ENCODE data around the gene KCNK13. TPM values are rescaled to one million over a fixed set of nuclear protein-coding genes. Genes with fewer than 3 reads are reported as not detected.
A peak's percentile ranks its signal among the peaks of the same experiment; 100 is the strongest.
"Not testable (repeated sequence)": the region's sequence is repeated elsewhere in the genome, so short reads cannot be mapped to it uniquely, and the experiment has no call there.

KCNK13 gene
- total and polyA plus RNA-seq, 2 experiments from 2014 or later = 0.48 to 1.1 TPM

DNA sequence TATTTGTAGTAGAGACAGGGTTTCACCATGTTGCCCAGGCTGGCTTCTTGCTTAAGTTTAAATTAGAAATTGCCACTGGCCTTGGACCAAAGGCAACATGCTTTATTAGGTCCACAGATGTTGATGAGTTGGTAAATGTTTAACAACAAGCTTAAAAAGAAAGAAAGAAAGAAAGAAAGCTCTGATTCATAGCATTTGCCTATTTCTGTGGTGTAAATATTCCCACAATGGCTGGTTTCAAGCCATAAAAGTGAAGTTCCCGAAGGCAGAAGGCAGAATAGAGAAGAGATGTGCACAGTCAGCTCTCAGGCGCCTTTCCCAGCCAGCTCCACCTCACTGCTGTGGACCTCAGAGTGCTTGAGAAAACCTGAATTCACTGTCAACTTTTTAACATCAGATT, 26.4 kb downstream of the KCNK13 start:
- Histone ChIP-seq H3K36me3 (no peaks in the 10 kb centered on the region), H3K4me1 (ENCODE audit: low read depth) (no peaks in the 10 kb centered on the region), H3K27me3 (no peaks in the 10 kb centered on the region), H3K4me3 (no peak overlapping the region), H3K27ac (no peak overlapping the region), H3K9me3 (ENCODE audit: low read depth) (no peaks in the 10 kb centered on the region)
- no peak for DNase-seq (ENCODE audit: low read depth in 1 of 2, low spot score in 1 of 2)
- TF ChIP-seq, protein P1, sequence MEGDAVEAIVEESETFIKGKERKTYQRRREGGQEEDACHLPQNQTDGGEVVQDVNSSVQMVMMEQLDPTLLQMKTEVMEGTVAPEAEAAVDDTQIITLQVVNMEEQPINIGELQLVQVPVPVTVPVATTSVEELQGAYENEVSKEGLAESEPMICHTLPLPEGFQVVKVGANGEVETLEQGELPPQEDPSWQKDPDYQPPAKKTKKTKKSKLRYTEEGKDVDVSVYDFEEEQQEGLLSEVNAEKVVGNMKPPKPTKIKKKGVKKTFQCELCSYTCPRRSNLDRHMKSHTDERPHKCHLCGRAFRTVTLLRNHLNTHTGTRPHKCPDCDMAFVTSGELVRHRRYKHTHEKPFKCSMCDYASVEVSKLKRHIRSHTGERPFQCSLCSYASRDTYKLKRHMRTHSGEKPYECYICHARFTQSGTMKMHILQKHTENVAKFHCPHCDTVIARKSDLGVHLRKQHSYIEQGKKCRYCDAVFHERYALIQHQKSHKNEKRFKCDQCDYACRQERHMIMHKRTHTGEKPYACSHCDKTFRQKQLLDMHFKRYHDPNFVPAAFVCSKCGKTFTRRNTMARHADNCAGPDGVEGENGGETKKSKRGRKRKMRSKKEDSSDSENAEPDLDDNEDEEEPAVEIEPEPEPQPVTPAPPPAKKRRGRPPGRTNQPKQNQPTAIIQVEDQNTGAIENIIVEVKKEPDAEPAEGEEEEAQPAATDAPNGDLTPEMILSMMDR (IDR thresholded peaks at IDR 0.05; ENCODE audit: low read depth, low read length) = no peak

GRCh38 chr14:90089486-90089885, 27.7 kb downstream of the KCNK13 start:
- not testable (repeated sequence) for H3K36me3 ChIP-seq; H3K27ac ChIP-seq; DNase-seq (ENCODE audit: low read depth in 1 of 2, low spot score in 1 of 2); H3K4me1 ChIP-seq (ENCODE audit: low read depth); H3K4me3 ChIP-seq; H3K27me3 ChIP-seq; H3K9me3 ChIP-seq (ENCODE audit: low read depth)

GRCh38 chr14:90091393-90091792, 29.6 kb downstream of the KCNK13 start:
- Histone ChIP-seq H3K36me3 (no peaks in the 10 kb centered on the region), H3K27ac (no peak overlapping the region), H3K4me1 (ENCODE audit: low read depth) (no peaks in the 10 kb centered on the region), H3K4me3 (no peak overlapping the region), H3K27me3 (no peaks in the 10 kb centered on the region), H3K9me3 (ENCODE audit: low read depth) (no peaks in the 10 kb centered on the region)
- TF ChIP-seq, protein P1 (IDR thresholded peaks at IDR 0.05; ENCODE audit: low read depth, low read length) = no peak
- peak in 1 of 2 donors; percentile 89 for DNase-seq (ENCODE audit: low read depth in 1 of 2, low spot score in 1 of 2)

GRCh38 chr14:90093942-90094595, 32.3 kb downstream of the KCNK13 start:
- H3K9me3 ChIP-seq (ENCODE audit: low read depth) = no peaks in the 10 kb centered on the region
- TF ChIP-seq, protein P1 (IDR thresholded peaks at IDR 0.05; ENCODE audit: low read depth, low read length) = no peak
- no peak overlapping the region for H3K27ac ChIP-seq
- H3K4me1 ChIP-seq (ENCODE audit: low read depth) = no peaks in the 10 kb centered on the region
- H3K4me3 ChIP-seq = no peak overlapping the region
- DNase-seq (ENCODE audit: low read depth in 1 of 2, low spot score in 1 of 2) = peak in 1 of 2 donors; percentile 74
- no peaks in the 10 kb centered on the region for H3K27me3 ChIP-seq
- H3K36me3 ChIP-seq = no peaks in the 10 kb centered on the region

DNA sequence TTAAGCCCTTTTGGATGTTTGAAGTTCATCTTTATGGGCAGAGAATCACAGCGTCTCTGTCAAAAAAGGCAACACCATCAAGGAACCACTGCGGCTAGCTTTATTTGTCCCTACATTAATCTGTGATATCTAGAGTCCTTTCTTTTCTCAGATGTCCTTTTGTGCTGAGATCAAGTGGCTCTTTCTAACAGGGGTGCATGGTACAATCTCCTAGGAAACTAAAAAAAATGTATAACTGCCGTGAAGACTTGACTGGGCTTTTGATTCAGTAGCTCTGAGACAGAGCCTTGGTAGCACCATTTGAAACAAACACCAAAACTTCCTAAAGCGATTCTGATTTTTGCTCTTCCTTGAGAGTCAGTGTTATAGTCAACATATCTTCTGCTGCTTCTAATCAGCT, 33.3 kb downstream of the KCNK13 start:
- Histone ChIP-seq H3K36me3 (no peaks in the 10 kb centered on the region), H3K27me3 (no peaks in the 10 kb centered on the region), H3K4me1 (ENCODE audit: low read depth) (no peaks in the 10 kb centered on the region), H3K27ac (no peak overlapping the region), H3K9me3 (ENCODE audit: low read depth) (no peaks in the 10 kb centered on the region), H3K4me3 (no peak overlapping the region)
- TF ChIP-seq, protein P1 (IDR thresholded peaks at IDR 0.05; ENCODE audit: low read depth, low read length) = no peak
- DNase-seq (ENCODE audit: low read depth in 1 of 2, low spot score in 1 of 2) = no peak

DNA sequence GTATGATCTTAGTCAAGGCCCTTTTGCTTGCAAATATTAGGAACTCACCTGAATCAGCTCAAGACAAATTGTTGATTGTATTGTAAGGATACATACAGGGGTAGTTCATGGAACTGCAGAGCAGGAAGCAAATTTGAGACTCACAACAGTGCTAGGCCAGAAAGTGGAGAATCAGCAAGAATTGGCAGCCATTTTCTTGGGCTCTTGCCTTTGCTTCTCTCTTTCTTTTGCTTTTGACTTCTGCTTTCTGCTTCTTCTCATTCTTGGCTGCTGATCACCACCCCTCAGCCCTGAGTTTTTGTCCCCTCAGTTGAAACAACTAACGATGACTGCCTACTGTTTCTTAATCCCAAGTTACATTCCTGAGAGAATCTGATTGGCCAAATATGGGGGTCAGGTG, 34.8 kb downstream of the KCNK13 start:
- Histone ChIP-seq H3K36me3 (no peaks in the 10 kb centered on the region), H3K9me3 (ENCODE audit: low read depth) (no peaks in the 10 kb centered on the region), H3K4me3 (no peak overlapping the region), H3K27ac (no peak overlapping the region), H3K4me1 (ENCODE audit: low read depth) (no peaks in the 10 kb centered on the region), H3K27me3 (no peaks in the 10 kb centered on the region)
- TF ChIP-seq, protein P1 (IDR thresholded peaks at IDR 0.05; ENCODE audit: low read depth, low read length) = no peak
- DNase-seq (ENCODE audit: low read depth in 1 of 2, low spot score in 1 of 2) = no peak
